Endothelial cell of umbilical vein (primary cell): Measurements from ENCODE around the gene TMC1. TPM values are rescaled to one million over a fixed set of nuclear protein-coding genes. Genes with fewer than 3 reads are reported as not detected.

Source experiments
- polyA plus RNA-seq, 4 experiments: library from polyadenylated mRNA; depleted of rRNA in 3 of 4; stranded (reverse) in 3 of 4; unstranded in 1 of 4; fragments of >200 nt; gene quantifications; 2 replicates each; pipeline versions ENCODE4 v1.2.1 to v1.2.3, GENCODE V29; 2011 to 2012; ENCODE audit warnings: missing spikeins in 1 of 4
- total RNA-seq: library from RNA; stranded (reverse); gene quantifications from 2 replicates; pipeline ENCODE4 v1.2.3, GENCODE V29; 2021

The TMC1 gene
- total and polyA plus RNA-seq, 2 donors (not counting 3 experiments of a cell fraction or from before 2014, with no cell fraction given): 1.5 TPM; not detected in 1

Other genes starting within 250 kb of the TMC1 start
- 176 and 194 TPM in 2 replicates for gene ZFAND5, start 156.4 kb upstream of the TMC1 start, total RNA-seq
- 57.8 and 63.7 TPM in 2 replicates for gene ZFAND5, start 156.4 kb upstream of the TMC1 start, polyA plus RNA-seq